ENCODE measurements around the gene GLMP. TPM values are rescaled to one million over a fixed set of nuclear protein-coding genes. Genes with fewer than 3 reads are reported as not detected.

The GLMP gene
- polyA plus RNA-seq, 2 of the 4 experiments (the other 2 are of a cell fraction): 12.4 to 32.5 TPM

- TF ChIP-seq, protein P1, sequence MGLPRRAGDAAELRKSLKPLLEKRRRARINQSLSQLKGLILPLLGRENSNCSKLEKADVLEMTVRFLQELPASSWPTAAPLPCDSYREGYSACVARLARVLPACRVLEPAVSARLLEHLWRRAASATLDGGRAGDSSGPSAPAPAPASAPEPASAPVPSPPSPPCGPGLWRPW (IDR thresholded peaks at IDR 0.05): no peak
- TF ChIP-seq SMC3 (IDR thresholded peaks at IDR 0.05) (no peak), MYC (IDR thresholded peaks at IDR 0.05; ENCODE audit: borderline replicate concordance, low read length) (no peak), NFE2L2 (conservative IDR thresholded peaks at IDR 0.05; ENCODE audit: low read length) (no peak), ESRRA (IDR thresholded peaks at IDR 0.05; ENCODE audit: borderline replicate concordance, low read length) (no peak), ATOH8 (CRISPR knock-in tag; IDR thresholded peaks at IDR 0.05; ENCODE audit: low read depth) (no peak)
- TF ChIP-seq, protein P2, sequence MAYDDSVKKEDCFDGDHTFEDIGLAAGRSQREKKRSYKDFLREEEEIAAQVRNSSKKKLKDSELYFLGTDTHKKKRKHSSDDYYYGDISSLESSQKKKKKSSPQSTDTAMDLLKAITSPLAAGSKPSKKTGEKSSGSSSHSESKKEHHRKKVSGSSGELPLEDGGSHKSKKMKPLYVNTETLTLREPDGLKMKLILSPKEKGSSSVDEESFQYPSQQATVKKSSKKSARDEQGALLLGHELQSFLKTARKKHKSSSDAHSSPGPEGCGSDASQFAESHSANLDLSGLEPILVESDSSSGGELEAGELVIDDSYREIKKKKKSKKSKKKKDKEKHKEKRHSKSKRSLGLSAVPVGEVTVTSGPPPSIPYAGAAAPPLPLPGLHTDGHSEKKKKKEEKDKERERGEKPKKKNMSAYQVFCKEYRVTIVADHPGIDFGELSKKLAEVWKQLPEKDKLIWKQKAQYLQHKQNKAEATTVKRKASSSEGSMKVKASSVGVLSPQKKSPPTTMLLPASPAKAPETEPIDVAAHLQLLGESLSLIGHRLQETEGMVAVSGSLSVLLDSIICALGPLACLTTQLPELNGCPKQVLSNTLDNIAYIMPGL (CRISPR knock-in tag; IDR thresholded peaks at IDR 0.05; ENCODE audit: borderline replicate concordance): no peak
Measured at GRCh38 chr1:156298852-156299357, 3.4 kb upstream of the GLMP start, which contains the start of gene VHLL (continued).

DNA sequence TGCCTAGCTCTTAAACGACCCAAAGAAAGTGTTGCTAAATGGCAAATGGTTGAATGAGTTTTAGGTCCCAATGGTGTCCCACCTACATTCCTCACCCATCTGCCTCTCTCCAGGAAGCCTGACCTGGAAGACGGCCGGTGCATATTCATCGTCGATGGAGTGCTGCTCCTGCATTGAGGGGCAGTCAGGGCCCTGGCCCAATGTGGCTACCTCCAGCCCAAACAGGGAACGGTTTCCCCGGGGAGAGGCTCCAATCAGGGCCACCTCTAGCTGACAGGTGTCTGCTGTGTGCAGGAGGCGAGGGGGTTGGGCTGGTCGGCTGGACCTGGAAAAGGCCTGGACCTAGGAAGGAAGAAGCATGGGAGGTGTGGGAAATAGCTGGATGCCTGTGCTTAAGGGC, 1.6 kb downstream of the GLMP start:
- DNase-seq (ENCODE audit: low read depth in 1 of 2, low spot score in 1 of 2) (no peak), ATAC-seq (no peak), FAIRE-seq (no peak)
- POLR2A ChIA-PET: interaction anchor here (3.2 kb wide), 1 partner anchor 11 kb away, joined by 16 read pairs; the partner anchor contains the start of genes SMG5 and TMEM79
- Histone ChIP-seq H3K27ac (no peak overlapping the region), H3K4me2 (no peak overlapping the region), H3K4me1 (peaks cover 4% of the 10 kb centered on the region; the same call in 2 of the 3 replicates), H3K4me3 (no peak overlapping the region), H3K9me3 (no peaks in the 10 kb centered on the region)
- WGBS (ENCODE audit: missing lambda C conversion rate): 83% methylated on average over 9 of the region's 9 CpGs
- CTCF ChIA-PET: interaction anchor here (1.5 kb wide), 2 partner anchors 10 to 26 kb away, joined by 3 to 7 read pairs; partner anchors contain the start of gene TMEM79
- TF ChIP-seq, protein P3, sequence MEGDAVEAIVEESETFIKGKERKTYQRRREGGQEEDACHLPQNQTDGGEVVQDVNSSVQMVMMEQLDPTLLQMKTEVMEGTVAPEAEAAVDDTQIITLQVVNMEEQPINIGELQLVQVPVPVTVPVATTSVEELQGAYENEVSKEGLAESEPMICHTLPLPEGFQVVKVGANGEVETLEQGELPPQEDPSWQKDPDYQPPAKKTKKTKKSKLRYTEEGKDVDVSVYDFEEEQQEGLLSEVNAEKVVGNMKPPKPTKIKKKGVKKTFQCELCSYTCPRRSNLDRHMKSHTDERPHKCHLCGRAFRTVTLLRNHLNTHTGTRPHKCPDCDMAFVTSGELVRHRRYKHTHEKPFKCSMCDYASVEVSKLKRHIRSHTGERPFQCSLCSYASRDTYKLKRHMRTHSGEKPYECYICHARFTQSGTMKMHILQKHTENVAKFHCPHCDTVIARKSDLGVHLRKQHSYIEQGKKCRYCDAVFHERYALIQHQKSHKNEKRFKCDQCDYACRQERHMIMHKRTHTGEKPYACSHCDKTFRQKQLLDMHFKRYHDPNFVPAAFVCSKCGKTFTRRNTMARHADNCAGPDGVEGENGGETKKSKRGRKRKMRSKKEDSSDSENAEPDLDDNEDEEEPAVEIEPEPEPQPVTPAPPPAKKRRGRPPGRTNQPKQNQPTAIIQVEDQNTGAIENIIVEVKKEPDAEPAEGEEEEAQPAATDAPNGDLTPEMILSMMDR (IDR thresholded peaks at IDR 0.05): no peak
- TF ChIP-seq ESRRA (IDR thresholded peaks at IDR 0.05; ENCODE audit: borderline replicate concordance, low read length) (no peak), RAD21 (conservative IDR thresholded peaks at IDR 0.05 in 1 of 2, IDR thresholded peaks at IDR 0.05 in 1 of 2) (no peak), EHMT2 (IDR thresholded peaks at IDR 0.05; ENCODE audit: low read depth) (no peak), MYC (IDR thresholded peaks at IDR 0.05; ENCODE audit: borderline replicate concordance, low read length) (no peak), FOSB (CRISPR knock-in tag; IDR thresholded peaks at IDR 0.05) (no peak), HEYL (CRISPR knock-in tag; IDR thresholded peaks at IDR 0.05) (no peak), RARB (CRISPR knock-in tag; IDR thresholded peaks at IDR 0.05) (no peak), TP53 (CRISPR knock-in tag; IDR thresholded peaks at IDR 0.05) (no peak), BHLHE40 (IDR thresholded peaks at IDR 0.05; ENCODE audit: low read depth, low read length) (no peak), JUN (IDR thresholded peaks at IDR 0.05) (no peak), FOXS1 (CRISPR knock-in tag; IDR thresholded peaks at IDR 0.05) (no peak), ATOH8 (CRISPR knock-in tag; IDR thresholded peaks at IDR 0.05; ENCODE audit: low read depth) (no peak), EP300 (IDR thresholded peaks at IDR 0.05) (no peak), HOXB5 (CRISPR knock-in tag; IDR thresholded peaks at IDR 0.05) (no peak), RCOR1 (IDR thresholded peaks at IDR 0.05; ENCODE audit: low read depth, low read length) (no peak), GATA3 (IDR thresholded peaks at IDR 0.05; ENCODE audit: borderline replicate concordance) (no peak)
